Activated CD8-positive, alpha-beta T cell treated with anti-CD3 and anti-CD28 coated beads, Interleukin-2, amount 10 ng/mL, durations not matched to agents 7 days and 5 days (primary cell): ENCODE measurements around the gene FAM120B. TPM values are rescaled to one million over a fixed set of nuclear protein-coding genes. Genes with fewer than 3 reads are reported as not detected.

Source experiments
- ATAC-seq: fragments of 150-1000 bp; cut with Tn5 transposase; one replicate; pipeline ENCODE4 v1.10.0; 2021; ENCODE audit warnings: moderate library complexity
- CTCF ChIA-PET: fragments of 350-600 bp; sonication (Branson Sonifier 250); formaldehyde crosslinking; loops from one replicate; lab custom pipeline; 2021; ENCODE audit warnings: antibody characterized with exemption; lab: Charles Lee
- POLR2A ChIA-PET: fragments of 350-600 bp; sonication (Branson Sonifier 250); formaldehyde crosslinking; loops from one replicate; lab custom pipeline; 2021; ENCODE audit warnings: antibody characterized with exemption; lab: Charles Lee
- DNase-seq: peaks from one replicate; pipeline ENCODE4 v3.0.0-alpha.2; 2020
- H3K27ac Mint-ChIP-seq: one replicate; pipeline ENCODE4 v1.8.0; 2021; ENCODE audit warnings: mild to moderate bottlenecking, mixed read lengths
- H3K27me3 Mint-ChIP-seq: one replicate; pipeline ENCODE4 v1.8.0; 2021; ENCODE audit warnings: low read depth, mixed read lengths
- H3K36me3 Mint-ChIP-seq: one replicate; pipeline ENCODE4 v1.8.0; 2021; ENCODE audit warnings: low read depth, mixed read lengths
- H3K4me1 Mint-ChIP-seq: one replicate; pipeline ENCODE4 v1.8.0; 2021; ENCODE audit warnings: low read depth, mixed read lengths
- H3K4me3 Mint-ChIP-seq: one replicate; pipeline ENCODE4 v1.8.0; 2021; ENCODE audit warnings: mild to moderate bottlenecking, mixed read lengths
- H3K9me3 Mint-ChIP-seq: one replicate; pipeline ENCODE4 v1.8.0; 2022; ENCODE audit warnings: mixed read lengths; ENCODE audit not compliant: insufficient read depth
- microRNA-seq: library from miRNA; unstranded; fragments of <30 nt; microRNA quantifications from one replicate; pipeline ENCODE4 v1.2.0, GENCODE V29; 2022
- total RNA-seq, 2 experiments: library from RNA; stranded (reverse); gene quantifications; one replicate each; pipeline ENCODE4 v1.2.3, GENCODE V29; 2021

The FAM120B gene
- total RNA-seq, 2 experiments from 2014 or later: 25.5 to 26.0 TPM

GRCh38 chr6:170453586-170454511, 147.3 kb downstream of the FAM120B start:
- no peaks in the 10 kb centered on the region for H3K36me3 Mint-ChIP-seq
- no peak overlapping the region for H3K27ac Mint-ChIP-seq
- ChIA-PET POLR2A (interaction anchor here (0.7 kb wide), 1 partner anchor 228 kb away, joined by 3 read pairs; no protein-coding TSS in a partner anchor), CTCF (no interaction called here)
- DNase-seq (no peak), ATAC-seq (no peak)
- H3K4me3 Mint-ChIP-seq: no peak overlapping the region
- no peaks in the 10 kb centered on the region for H3K9me3 Mint-ChIP-seq
- peaks cover 2% of the 10 kb centered on the region for H3K27me3 Mint-ChIP-seq
- H3K4me1 Mint-ChIP-seq: peaks cover 12% of the 10 kb centered on the region

GRCh38 chr6:170454512-170455285, 148.1 kb downstream of the FAM120B start:
- H3K27ac Mint-ChIP-seq: no peak overlapping the region

DNA sequence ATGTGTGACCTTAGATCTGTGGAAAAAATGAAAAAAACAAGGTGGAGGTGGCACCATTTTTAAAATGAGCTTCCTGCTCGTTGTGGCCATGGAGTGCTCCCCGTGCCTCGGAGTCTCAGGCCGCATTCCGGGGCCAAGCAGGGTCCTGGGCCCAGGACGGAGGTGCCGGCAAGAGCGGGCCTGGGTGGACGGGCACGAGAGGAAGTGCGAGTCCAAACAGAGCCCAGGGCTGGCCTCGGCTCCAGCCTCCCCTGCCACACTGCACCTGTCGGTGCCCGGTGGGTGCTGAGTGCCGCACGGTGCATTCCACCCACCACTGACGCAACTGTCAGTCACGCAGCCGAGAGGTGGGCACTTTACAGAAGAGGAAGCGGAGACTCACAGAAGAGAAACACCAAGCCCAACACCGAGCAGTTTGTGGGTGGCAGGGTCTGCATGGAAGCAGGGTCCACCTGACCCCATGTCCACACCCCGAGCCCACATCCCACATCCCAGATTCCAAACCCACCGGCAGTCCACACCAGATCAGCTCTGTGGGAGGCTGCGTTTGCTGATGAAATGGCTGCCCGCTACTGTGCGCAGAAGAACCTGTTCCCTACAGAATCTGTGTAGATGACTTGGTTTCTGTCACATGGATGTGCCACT, 148.9 kb downstream of the FAM120B start:
- Mint-ChIP-seq H3K4me1 (peaks cover 22% of the 10 kb centered on the region), H3K4me3 (no peak overlapping the region), H3K9me3 (no peaks in the 10 kb centered on the region), H3K27ac (no peak overlapping the region), H3K36me3 (no peaks in the 10 kb centered on the region), H3K27me3 (peaks cover 2% of the 10 kb centered on the region)
- CTCF ChIA-PET: no interaction called here
- POLR2A ChIA-PET: no interaction called here
- ATAC-seq: no peak
- DNase-seq: no peak

More at GRCh38 chr6:170454512-170455285, 148.1 kb downstream of the FAM120B start:
- H3K4me1 Mint-ChIP-seq: peaks cover 16% of the 10 kb centered on the region
- ATAC-seq (no peak), DNase-seq (no peak)
- H3K36me3 Mint-ChIP-seq: no peaks in the 10 kb centered on the region
- H3K4me3 Mint-ChIP-seq: no peak overlapping the region
- ChIA-PET CTCF (no interaction called here), POLR2A (no interaction called here)
- H3K9me3 Mint-ChIP-seq: no peaks in the 10 kb centered on the region
- peaks cover 2% of the 10 kb centered on the region for H3K27me3 Mint-ChIP-seq

GRCh38 chr6:170456334-170456733, 149.8 kb downstream of the FAM120B start:
- DNase-seq (no peak), ATAC-seq (no peak)
- Mint-ChIP-seq H3K4me1 (peaks cover 31% of the 10 kb centered on the region), H3K27ac (no peak overlapping the region), H3K27me3 (peaks cover 2% of the 10 kb centered on the region), H3K9me3 (no peaks in the 10 kb centered on the region), H3K4me3 (no peak overlapping the region), H3K36me3 (no peaks in the 10 kb centered on the region)
- ChIA-PET CTCF (no interaction called here), POLR2A (no interaction called here)

Small RNAs within 50 kb of the gene (microRNA-seq; reads per million reads assigned to microRNA genes)
- gene MIR4644: not detected

Other genes starting within 250 kb of the FAM120B start
- 10 to 100 TPM; 10.7 to 12.3 TPM for gene DLL1, start 15.7 kb upstream of the FAM120B start, total RNA-seq
- gene PSMB1, start 246.5 kb downstream of the FAM120B start, total RNA-seq: 100 to 1,000 TPM; 161 to 173 TPM
- 10 to 100 TPM; 20.0 to 21.5 TPM for gene TBP, start 247.6 kb downstream of the FAM120B start, total RNA-seq